Measurements from ENCODE around the gene ZSCAN16. TPM values are rescaled to one million over a fixed set of nuclear protein-coding genes. Genes with fewer than 3 reads are reported as not detected.

The ZSCAN16 gene
- total and polyA plus RNA-seq, 10 of the 15 experiments (the other 5 are each of a cell fraction or from before 2014, with no cell fraction given) = 4.6 to 13.8 (median 10.3) TPM

GRCh38 chr6:28145231-28145630 lies 20.8 kb downstream of the ZSCAN16 start:
- intact Hi-C loops (cut with micrococcal nuclease; ENCODE audit: unreplicated experiment) = no loop called here
- Histone ChIP-seq H3K36me3 (ENCODE audit: control insufficient read depth in 2 of 2, insufficient read depth in 2 of 2, low read length in 1 of 2) (peaks cover 0 to 17% of the 10 kb centered on the region in 2 experiments; a peak in 2 of 4 replicates), H3K4me2 (ENCODE audit: control insufficient read depth, insufficient read depth) (no peak overlapping the region), H3K27ac (ENCODE audit: control insufficient read depth, insufficient read depth) (no peak overlapping the region), H4K20me1 (ENCODE audit: control insufficient read depth, insufficient read depth) (no peaks in the 10 kb centered on the region), H2AFZ (ENCODE audit: control insufficient read depth, low read depth, low read length) (no peak overlapping the region), H3K4me1 (ENCODE audit: control insufficient read depth, insufficient read depth, low read length) (peaks cover 13% of the 10 kb centered on the region), H3K9ac (ENCODE audit: control insufficient read depth, insufficient read depth, low read length) (no peak overlapping the region), H3K4me3 (no peak overlapping the region), H3K9me3 (replicated peaks; ENCODE audit: control insufficient read depth, insufficient read depth, low read length) (no peaks in the 10 kb centered on the region), H3K27me3 (replicated peaks in 1 of 2; ENCODE audit: control insufficient read depth in 2 of 2, insufficient read depth in 2 of 2, low read length in 1 of 2) (no peaks in the 10 kb centered on the region), H3K79me2 (ENCODE audit: control insufficient read depth, insufficient read depth, low read length) (peaks cover 28% of the 10 kb centered on the region)
- FAIRE-seq (no peak), DNase-seq (ENCODE audit: low read depth, low spot score) (no peak), ATAC-seq (no peak)
- RAD21 ChIA-PET (ENCODE audit: unreplicated experiment) = no interaction called here
- in situ Hi-C loops (cut with MboI) = no loop called here
- no TSS peak for BruUV-seq (replicated peaks)
- POLR2A ChIA-PET = no interaction called here
- SMC1A ChIA-PET (ENCODE audit: uncharacterized antibody, unreplicated experiment) = no interaction called here
- WGBS (ENCODE audit: insufficient coverage, insufficient replicate concordance, low lambda C conversion rate, missing lambda C conversion rate) = 100% methylated on average over 1 of the region's 1 CpG
- CTCF ChIA-PET = interaction anchor here (0.6 kb wide), 1 partner anchor 17 kb away, joined by 5 read pairs; no protein-coding TSS in a partner anchor
- TF ChIP-seq TCF12 (IDR thresholded peaks at IDR 0.05; ENCODE audit: low read depth, low read length) (no peak), ASH2L (IDR thresholded peaks at IDR 0.05; ENCODE audit: borderline replicate concordance, low read depth) (no peak), JUNB (IDR thresholded peaks at IDR 0.05) (no peak)

- Histone ChIP-seq H3K27me3 (replicated peaks in 1 of 2; ENCODE audit: control insufficient read depth in 2 of 2, insufficient read depth in 2 of 2, low read length in 1 of 2) (no peaks in the 10 kb centered on the region), H3K9me3 (replicated peaks; ENCODE audit: control insufficient read depth, insufficient read depth, low read length) (peaks cover 15% of the 10 kb centered on the region), H3K9ac (ENCODE audit: control insufficient read depth, insufficient read depth, low read length) (no peak overlapping the region), H3K36me3 (ENCODE audit: control insufficient read depth in 2 of 2, insufficient read depth in 2 of 2, low read length in 1 of 2) (peaks cover 9 to 48% of the 10 kb centered on the region in 2 experiments), H3K4me3 (no peak overlapping the region), H3K79me2 (ENCODE audit: control insufficient read depth, insufficient read depth, low read length) (no peaks in the 10 kb centered on the region), H3K4me1 (ENCODE audit: control insufficient read depth, insufficient read depth, low read length) (no peaks in the 10 kb centered on the region), H3K27ac (ENCODE audit: control insufficient read depth, insufficient read depth) (no peak overlapping the region), H3K4me2 (ENCODE audit: control insufficient read depth, insufficient read depth) (no peak overlapping the region), H2AFZ (ENCODE audit: control insufficient read depth, low read depth, low read length) (no peak overlapping the region), H4K20me1 (ENCODE audit: control insufficient read depth, insufficient read depth) (no peaks in the 10 kb centered on the region)
- CTCF ChIA-PET = interaction anchor here (1.4 kb wide), 1 partner anchor 9 kb away, joined by 4 read pairs; no protein-coding TSS in a partner anchor
- POLR2A ChIA-PET = no interaction called here
- in situ Hi-C loops (cut with MboI) = no loop called here
- SMC1A ChIA-PET (ENCODE audit: uncharacterized antibody, unreplicated experiment) = interaction anchor here (1.2 to 2.1 kb wide), 3 partner anchors 9 to 232 kb away, joined by 3 to 8 read pairs (median 4); no protein-coding TSS in a partner anchor
- no peak for ATAC-seq
- no peak for TF ChIP-seq DPF2 (IDR thresholded peaks at IDR 0.05)
- no peak for FAIRE-seq
- intact Hi-C loops (cut with micrococcal nuclease; ENCODE audit: unreplicated experiment) = no loop called here
- no peak for DNase-seq (ENCODE audit: low read depth, low spot score)
- 96% methylated on average over 2 of the region's 2 CpGs for WGBS (ENCODE audit: insufficient coverage, insufficient replicate concordance, low lambda C conversion rate, missing lambda C conversion rate)
- no TSS peak for BruUV-seq (replicated peaks)
- RAD21 ChIA-PET (ENCODE audit: unreplicated experiment) = interaction anchor here (0.5 to 1.0 kb wide), 2 partner anchors 11 to 139 kb away, joined by 3 read pairs; partner anchors contain the start of gene ZKSCAN8
These were observed 28.1 kb downstream of the ZSCAN16 start for GRCh38 chr6:28152531-28152930.

Measured in GM12878 (cell line).